ENCODE results near the gene TBC1D14. TPM values are rescaled to one million over a fixed set of nuclear protein-coding genes. Genes with fewer than 3 reads are reported as not detected.

Gene TBC1D14
- total and polyA plus RNA-seq, 2 of the 4 experiments (the other 2 are of a cell fraction) = 31.7 to 40.7 TPM

DNA sequence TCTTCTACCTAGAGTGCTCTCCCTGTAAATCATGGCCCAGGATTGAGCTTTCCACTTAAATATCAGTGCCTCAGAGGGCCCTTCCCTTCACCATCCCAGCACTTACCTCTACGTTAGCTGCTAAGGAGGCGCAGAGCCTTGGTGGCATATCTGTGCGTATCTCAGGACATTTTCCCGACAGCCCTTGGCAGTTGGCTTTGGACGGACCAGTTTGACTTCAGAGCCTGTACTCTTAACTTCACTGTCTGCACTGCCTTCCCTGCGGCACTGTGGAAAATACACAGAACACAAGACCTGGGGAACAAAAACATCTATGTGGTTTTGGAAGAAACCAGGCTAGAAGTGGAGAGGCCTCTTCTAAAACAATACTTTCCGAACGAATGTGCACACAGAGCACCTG, 135.9 kb downstream of the TBC1D14 start:
- Histone ChIP-seq H2BK20ac (ENCODE audit: low read depth, low read length) (no peak overlapping the region), H3K36me3 (ENCODE audit: control insufficient read depth, insufficient read depth, low read length) (peaks cover 2% of the 10 kb centered on the region; the same call in 1 of the 2 replicates), H2AK5ac (ENCODE audit: low read depth, low read length) (no peak overlapping the region), H3K27me3 (ENCODE audit: control insufficient read depth, insufficient read depth, low read length) (no peaks in the 10 kb centered on the region), H3K79me1 (ENCODE audit: low read depth in 1 of 2, low read length in 2 of 2) (peaks cover 22 to 79% of the 10 kb centered on the region in 2 experiments), H3K4me1 (ENCODE audit: control insufficient read depth, insufficient read depth, low read length) (peaks cover 21% of the 10 kb centered on the region), H2BK5ac (ENCODE audit: low read depth, low read length, poor library complexity, severe bottlenecking) (no peak overlapping the region), H4K5ac (ENCODE audit: low read depth, low read length) (no peak overlapping the region), H3K4me2 (ENCODE audit: low read depth, low read length) (no peak overlapping the region; the same call in 1 of the 2 replicates), H3K18ac (ENCODE audit: low read depth, low read length) (no peak overlapping the region), H2AFZ (replicated peaks; ENCODE audit: low read length, poor library complexity) (no peak overlapping the region), H3K9me3 (ENCODE audit: control insufficient read depth, insufficient read depth, low read length) (no peaks in the 10 kb centered on the region), H2AK9ac (replicated peaks; ENCODE audit: low read depth, low read length, poor library complexity) (no peak overlapping the region), H4K20me1 (ENCODE audit: insufficient read depth, low read length) (peaks cover 66% of the 10 kb centered on the region), H3K4ac (ENCODE audit: low read depth, low read length) (no peak overlapping the region), H3K23ac (ENCODE audit: low read depth, low read length) (no peak overlapping the region), H3K4me3 (ENCODE audit: insufficient read depth, low read depth, low read length) (no peak overlapping the region), H2BK15ac (ENCODE audit: low read depth, low read length) (no peak overlapping the region), H3K9ac (ENCODE audit: low read depth, low read length) (no peak overlapping the region), H2BK120ac (ENCODE audit: low read depth, low read length) (no peak overlapping the region), H3K56ac (ENCODE audit: extremely low read depth, insufficient read depth, low read length) (no peak overlapping the region), H4K8ac (ENCODE audit: low read depth in 2 of 2, low read length in 2 of 2) (no peak overlapping the region), H4K91ac (ENCODE audit: insufficient read depth, low read depth, low read length) (no peak overlapping the region), H3K27ac (ENCODE audit: insufficient read depth, low read length) (no peak overlapping the region), H3K14ac (replicated peaks; ENCODE audit: low read depth, low read length) (no peak overlapping the region), H3K9me1 (ENCODE audit: insufficient read depth, low read length) (peaks cover 24% of the 10 kb centered on the region)
- POLR2A ChIA-PET (ENCODE audit: unreplicated experiment) = interaction anchor here (0.6 kb wide), 1 partner anchor 122 kb away, joined by 3 read pairs; no protein-coding TSS in a partner anchor
- CTCF ChIA-PET = no interaction called here
- TF ChIP-seq, protein P1, sequence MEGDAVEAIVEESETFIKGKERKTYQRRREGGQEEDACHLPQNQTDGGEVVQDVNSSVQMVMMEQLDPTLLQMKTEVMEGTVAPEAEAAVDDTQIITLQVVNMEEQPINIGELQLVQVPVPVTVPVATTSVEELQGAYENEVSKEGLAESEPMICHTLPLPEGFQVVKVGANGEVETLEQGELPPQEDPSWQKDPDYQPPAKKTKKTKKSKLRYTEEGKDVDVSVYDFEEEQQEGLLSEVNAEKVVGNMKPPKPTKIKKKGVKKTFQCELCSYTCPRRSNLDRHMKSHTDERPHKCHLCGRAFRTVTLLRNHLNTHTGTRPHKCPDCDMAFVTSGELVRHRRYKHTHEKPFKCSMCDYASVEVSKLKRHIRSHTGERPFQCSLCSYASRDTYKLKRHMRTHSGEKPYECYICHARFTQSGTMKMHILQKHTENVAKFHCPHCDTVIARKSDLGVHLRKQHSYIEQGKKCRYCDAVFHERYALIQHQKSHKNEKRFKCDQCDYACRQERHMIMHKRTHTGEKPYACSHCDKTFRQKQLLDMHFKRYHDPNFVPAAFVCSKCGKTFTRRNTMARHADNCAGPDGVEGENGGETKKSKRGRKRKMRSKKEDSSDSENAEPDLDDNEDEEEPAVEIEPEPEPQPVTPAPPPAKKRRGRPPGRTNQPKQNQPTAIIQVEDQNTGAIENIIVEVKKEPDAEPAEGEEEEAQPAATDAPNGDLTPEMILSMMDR (conservative IDR thresholded peaks at IDR 0.05; ENCODE audit: low read depth, low read length) = no peak
- TF ChIP-seq RAD21 (IDR thresholded peaks at IDR 0.05; ENCODE audit: low read length) (no peak), BHLHE40 (IDR thresholded peaks at IDR 0.05; ENCODE audit: low read depth, low read length) (no peak), MXI1 (IDR thresholded peaks at IDR 0.05; ENCODE audit: borderline replicate concordance, low read depth, low read length) (no peak), NFE2L2 (IDR thresholded peaks at IDR 0.05; ENCODE audit: low read depth, low read length) (no peak), RFX5 (IDR thresholded peaks at IDR 0.05; ENCODE audit: low read depth, low read length) (no peak), POLR2A (IDR thresholded peaks at IDR 0.05; ENCODE audit: low read depth, low read length) (no peak), MAFK (IDR thresholded peaks at IDR 0.05; ENCODE audit: low read depth, low read length) (no peak), SMC3 (IDR thresholded peaks at IDR 0.05; ENCODE audit: low read depth, low read length) (no peak), MAZ (IDR thresholded peaks at IDR 0.05; ENCODE audit: borderline replicate concordance, low read depth, low read length) (no peak)
- TF ChIP-seq, protein P2, sequence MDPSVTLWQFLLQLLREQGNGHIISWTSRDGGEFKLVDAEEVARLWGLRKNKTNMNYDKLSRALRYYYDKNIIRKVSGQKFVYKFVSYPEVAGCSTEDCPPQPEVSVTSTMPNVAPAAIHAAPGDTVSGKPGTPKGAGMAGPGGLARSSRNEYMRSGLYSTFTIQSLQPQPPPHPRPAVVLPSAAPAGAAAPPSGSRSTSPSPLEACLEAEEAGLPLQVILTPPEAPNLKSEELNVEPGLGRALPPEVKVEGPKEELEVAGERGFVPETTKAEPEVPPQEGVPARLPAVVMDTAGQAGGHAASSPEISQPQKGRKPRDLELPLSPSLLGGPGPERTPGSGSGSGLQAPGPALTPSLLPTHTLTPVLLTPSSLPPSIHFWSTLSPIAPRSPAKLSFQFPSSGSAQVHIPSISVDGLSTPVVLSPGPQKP (IDR thresholded peaks at IDR 0.05; ENCODE audit: borderline replicate concordance, low read depth, low read length) = no peak
- in situ Hi-C loops (cut with MboI; ENCODE audit: low sequenced_read_pairs) = no loop called here
- intact Hi-C loops (cut with micrococcal nuclease) = no loop called here
- BruUV-seq (replicated peaks) = no TSS peak
- dilution Hi-C loops (cut with HindIII; ENCODE audit: low sequenced_read_pairs, unreplicated experiment) = no loop called here
- no peak for DNase-seq
- 86% methylated on average over 2 of the region's 8 CpGs; no CpG with 5 or more reads in 1 of the 2 experiments for WGBS, 2 experiments (ENCODE audit: extremely low coverage in 2 of 2, insufficient read length in 1 of 2)
- no peak for ATAC-seq (ENCODE audit: low read depth)
